NCI-H345 treated with DMSO at 0.1 percent for 48 hours (cell line): ENCODE results near the gene WDR77.

Source experiments
- DNase-seq: peaks from one replicate; lab custom pipeline; 2025; ENCODE audit not compliant: unreplicated experiment; lab: John Stamatoyannopoulos, UW

Gene WDR77

GRCh38 chr1:111469539-111469938 is 20.5 kb upstream of the WDR77 start:
- DNase-seq, result no peak

- DNase-seq, result no peak
Observed at GRCh38 chr1:111468717-111469100, 19.7 kb upstream of the WDR77 start.

GRCh38 chr1:111467865-111468716 is 19.0 kb upstream of the WDR77 start:
- DNase-seq, result no peak

GRCh38 chr1:111466480-111466879 is 17.4 kb upstream of the WDR77 start:
- no peak for DNase-seq

- no peak for DNase-seq
Observed at GRCh38 chr1:111465754-111466153, 16.7 kb upstream of the WDR77 start.

- no peak for DNase-seq
Observed at GRCh38 chr1:111463029-111463683, 14.1 kb upstream of the WDR77 start.

- DNase-seq, result no peak
Observed at GRCh38 chr1:111462370-111463028, 13.4 kb upstream of the WDR77 start.

GRCh38 chr1:111461765-111462164 is 12.7 kb upstream of the WDR77 start:
- no peak for DNase-seq

GRCh38 chr1:111455642-111456031 is 6.6 kb upstream of the WDR77 start:
- DNase-seq, result no peak

- DNase-seq, result no peak
Observed at GRCh38 chr1:111454859-111455641, 6.0 kb upstream of the WDR77 start.

GRCh38 chr1:111453706-111454105 is 4.7 kb upstream of the WDR77 start:
- DNase-seq, result no peak

GRCh38 chr1:111452581-111452980 is 3.5 kb upstream of the WDR77 start:
- DNase-seq, result no peak

- DNase-seq, result no peak
Observed at GRCh38 chr1:111450185-111450584, 1.1 kb upstream of the WDR77 start.

GRCh38 chr1:111449703-111450017 is 604 bp upstream of the WDR77 start:
- no peak for DNase-seq

- DNase-seq, result no peak
Observed at GRCh38 chr1:111448482-111448917, 556 bp downstream of the WDR77 start.

- no peak for DNase-seq
Observed at GRCh38 chr1:111446967-111447892, 1.8 kb downstream of the WDR77 start.

GRCh38 chr1:111446546-111446945 is 2.5 kb downstream of the WDR77 start:
- DNase-seq, result no peak

GRCh38 chr1:111444031-111444430 is 5.0 kb downstream of the WDR77 start:
- no peak for DNase-seq

- no peak for DNase-seq
Observed at GRCh38 chr1:111442457-111442856, 6.6 kb downstream of the WDR77 start.

GRCh38 chr1:111441573-111442192 is 7.4 kb downstream of the WDR77 start:
- DNase-seq, result no peak
